Activated T-cell treated with anti-CD3 and anti-CD28 coated beads for 1 hour (primary cell): ENCODE results near the gene CD160.
"Not testable (repeated sequence)": the region's sequence is repeated elsewhere in the genome, so short reads cannot be mapped to it uniquely, and the experiment has no call there.

Experiments
- DNase-seq: peaks from one replicate; pipeline ENCODE4 v3.0.0-alpha.2; 2020; ENCODE audit warnings: low read depth

CD160 gene

GRCh38 chr1:145758575-145758974, 39.3 kb downstream of the CD160 start:
- DNase-seq: no peak

GRCh38 chr1:145759721-145760120, 40.4 kb downstream of the CD160 start:
- no peak for DNase-seq

DNA sequence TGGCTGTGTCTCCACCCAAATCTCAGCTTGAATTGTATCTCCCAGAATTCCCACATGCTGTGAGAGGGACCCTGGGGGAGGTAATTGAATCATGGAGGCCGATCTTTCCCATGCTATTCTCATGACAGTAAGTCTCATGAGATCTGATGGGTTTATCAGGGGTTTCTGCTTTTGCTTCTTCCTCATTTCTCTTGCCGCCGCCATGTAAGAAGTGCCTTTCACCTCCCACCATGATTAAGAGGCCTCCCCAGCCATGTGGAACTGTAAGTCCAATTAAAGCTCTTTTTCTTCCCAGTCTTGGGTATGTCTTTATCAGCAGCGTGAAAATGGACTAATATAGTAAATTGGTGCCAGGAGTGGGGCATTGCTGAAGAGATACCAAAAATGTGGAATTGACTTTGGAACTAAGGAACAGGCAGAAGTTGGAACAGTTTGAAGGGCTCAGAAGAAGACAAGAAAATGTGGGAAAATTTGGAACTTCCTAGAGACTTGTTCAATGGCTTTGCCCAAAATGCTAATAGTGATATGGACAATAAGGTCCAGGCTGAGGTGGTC, 41.2 kb downstream of the CD160 start:
- DNase-seq: not testable (repeated sequence)

DNA sequence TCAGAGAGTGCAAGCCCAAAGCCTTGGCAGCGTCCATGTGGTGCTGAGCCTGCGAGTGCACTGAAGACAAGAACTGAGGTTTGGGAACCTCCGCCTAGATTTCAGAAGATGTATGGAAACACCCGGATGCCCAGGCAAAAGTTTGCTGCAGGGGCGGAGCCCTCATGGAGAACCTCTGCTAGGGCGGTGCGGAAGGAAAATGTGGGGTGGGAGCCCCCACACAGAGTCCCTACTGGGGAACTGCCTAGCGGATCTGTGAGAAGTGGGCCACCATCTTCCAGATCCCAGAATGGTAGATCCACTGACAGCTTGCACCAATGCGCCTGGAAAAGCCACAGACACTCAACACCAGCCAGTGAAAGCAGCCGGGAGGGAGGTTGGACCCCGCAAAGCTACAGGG, 42.2 kb downstream of the CD160 start:
- DNase-seq: not testable (repeated sequence)

- not testable (repeated sequence) for DNase-seq
Observed at GRCh38 chr1:145762001-145762400, 42.7 kb downstream of the CD160 start.

DNA sequence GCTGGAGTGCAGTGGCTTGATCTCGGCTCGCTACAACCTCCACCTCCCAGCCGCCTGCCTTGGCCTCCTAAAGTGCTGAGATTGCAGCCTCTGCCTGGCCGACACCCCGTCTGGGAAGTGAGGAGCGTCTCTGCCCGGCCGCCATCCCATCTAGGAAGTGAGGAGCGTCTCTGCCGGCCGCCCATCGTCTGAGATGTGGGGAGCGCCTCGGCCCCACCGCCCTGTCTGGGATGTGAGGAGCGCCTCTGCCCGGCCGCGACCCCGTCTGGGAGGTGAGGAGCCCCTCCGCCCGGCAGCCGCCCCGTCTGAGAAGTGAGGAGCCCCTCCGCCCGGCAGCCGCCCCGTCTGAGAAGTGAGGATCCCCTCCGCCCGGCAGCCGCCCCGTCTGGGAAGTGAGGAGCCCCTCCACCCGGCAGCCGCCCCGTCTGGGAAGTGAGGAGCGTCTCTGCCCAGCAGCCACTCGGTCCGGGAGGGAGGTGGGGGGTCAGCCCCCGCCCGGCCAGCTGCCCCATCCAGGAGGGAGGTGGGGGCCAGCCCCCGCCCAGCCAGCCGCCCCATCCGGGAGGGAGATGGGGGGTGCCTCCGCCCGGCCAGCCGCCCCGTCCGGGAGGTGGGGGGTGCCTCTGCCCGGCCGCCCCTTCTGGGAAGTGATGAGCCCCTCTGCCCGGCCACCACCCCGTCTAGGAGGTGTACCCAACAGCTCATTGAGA, 45.1 kb downstream of the CD160 start:
- DNase-seq: not testable (repeated sequence)

DNA sequence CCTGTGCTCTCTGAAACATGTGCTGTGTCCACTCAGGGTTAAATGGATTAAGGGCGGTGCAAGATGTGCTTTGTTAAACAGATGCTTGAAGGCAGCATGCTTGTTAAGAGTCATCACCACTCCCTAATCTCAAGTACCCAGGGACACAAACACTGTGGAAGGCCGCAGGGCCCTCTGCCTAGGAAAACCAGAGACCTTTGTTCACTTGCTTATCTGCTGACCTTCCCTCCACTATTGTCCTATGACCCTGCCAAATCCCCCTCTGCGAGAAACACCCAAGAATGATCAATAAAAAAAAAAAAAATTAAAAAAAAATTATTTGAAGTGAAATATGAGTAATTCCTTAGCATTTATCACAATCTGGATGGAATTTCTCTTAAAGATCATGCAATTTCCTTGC, 45.8 kb downstream of the CD160 start:
- DNase-seq: not testable (repeated sequence)

DNA sequence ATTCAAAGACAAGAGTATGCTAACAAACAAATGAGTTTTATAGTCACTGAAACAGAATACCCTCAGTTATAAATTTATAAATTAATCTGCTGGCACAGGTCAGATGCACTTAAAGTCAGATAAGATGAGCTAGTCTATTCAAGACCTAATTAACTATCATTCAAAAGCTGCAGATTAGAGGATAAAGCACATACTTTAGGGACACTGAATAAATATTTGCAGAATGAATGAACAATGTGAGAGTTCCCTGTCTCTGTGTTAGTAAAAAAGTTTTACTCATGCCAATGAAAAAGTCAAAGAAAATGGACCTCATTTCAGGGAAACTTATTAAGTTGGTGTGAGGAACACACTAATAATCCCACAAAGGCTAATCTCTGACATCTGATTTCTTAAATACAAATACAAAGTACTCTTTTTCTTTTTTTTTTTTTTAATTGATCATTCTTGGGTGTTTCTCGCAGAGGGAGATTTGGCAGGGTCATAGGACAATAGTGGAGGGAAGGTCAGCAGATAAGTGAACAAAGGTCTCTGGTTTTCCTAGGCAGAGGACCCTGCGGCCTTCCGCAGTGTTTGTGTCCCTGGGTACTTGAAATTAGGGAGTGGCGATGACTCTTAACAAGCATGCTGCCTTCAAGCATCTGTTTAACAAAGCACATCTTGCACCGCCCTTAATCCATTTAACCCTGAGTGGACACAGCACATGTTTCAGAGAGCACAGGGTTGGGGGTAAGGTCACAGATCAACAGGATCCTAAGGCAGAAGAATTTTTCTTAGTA, 46.5 kb downstream of the CD160 start:
- not testable (repeated sequence) for DNase-seq

DNA sequence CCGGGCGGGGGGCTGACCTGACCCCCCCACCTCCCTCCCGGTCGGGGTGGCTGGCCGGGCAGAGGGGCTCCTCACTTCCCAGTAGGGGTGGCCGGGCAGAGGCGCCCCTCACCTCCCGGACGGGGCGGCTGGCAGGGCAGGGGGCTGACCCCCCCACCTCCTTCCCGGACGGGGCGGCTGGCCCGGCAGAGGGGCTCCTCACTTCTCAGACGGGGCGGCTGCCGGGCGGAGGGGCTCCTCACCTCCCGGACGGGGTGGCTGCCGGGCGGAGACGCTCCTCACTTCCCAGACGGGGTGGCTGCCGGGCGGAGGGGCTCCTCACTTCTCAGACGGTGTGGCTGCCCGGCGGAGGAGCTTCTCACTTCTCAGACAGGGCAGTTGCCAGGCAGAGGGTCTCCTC, 47.6 kb downstream of the CD160 start:
- not testable (repeated sequence) for DNase-seq

DNA sequence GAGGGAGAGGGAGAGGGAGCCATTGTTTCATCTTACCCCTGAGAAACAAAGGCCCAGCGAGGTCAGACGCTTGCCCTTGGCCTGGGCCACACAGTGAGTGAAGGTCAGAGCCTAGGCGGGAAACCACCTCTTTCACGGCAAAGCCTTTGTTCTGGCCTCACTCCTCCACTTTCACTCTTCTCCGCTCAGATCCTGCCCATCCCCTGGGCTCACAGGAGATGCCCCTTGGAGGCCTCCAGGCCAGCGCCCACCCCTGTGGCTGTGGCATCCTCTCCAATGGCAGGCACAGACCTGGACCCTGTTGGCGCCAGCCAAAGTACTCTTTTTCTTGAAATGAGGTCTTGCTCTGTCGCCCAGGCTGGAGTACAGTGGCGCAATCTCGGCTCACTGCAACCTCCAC, 48.7 kb downstream of the CD160 start:
- DNase-seq: not testable (repeated sequence)

GRCh38 chr1:145771056-145771455, 51.8 kb downstream of the CD160 start:
- no peak for DNase-seq

DNA sequence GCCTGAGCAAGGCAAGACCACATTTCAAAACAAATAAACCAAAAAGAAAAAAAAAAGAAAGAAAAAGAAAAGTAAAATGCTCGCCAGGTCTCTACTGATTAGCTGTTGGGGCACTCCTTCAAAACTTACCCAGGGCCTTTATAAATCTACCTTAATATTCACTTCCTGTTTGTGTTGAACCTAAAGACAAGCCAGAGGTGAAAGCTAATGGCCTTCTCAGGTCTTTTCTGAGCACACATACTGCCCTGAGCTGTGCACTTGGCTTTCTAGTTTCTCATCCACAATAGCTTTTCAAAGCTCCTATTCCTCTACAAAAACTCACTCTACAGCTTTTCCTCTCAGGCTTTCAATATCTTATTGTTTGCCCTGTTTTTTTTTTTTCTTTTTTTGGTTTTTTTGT, 54.1 kb downstream of the CD160 start:
- no peak for DNase-seq

DNA sequence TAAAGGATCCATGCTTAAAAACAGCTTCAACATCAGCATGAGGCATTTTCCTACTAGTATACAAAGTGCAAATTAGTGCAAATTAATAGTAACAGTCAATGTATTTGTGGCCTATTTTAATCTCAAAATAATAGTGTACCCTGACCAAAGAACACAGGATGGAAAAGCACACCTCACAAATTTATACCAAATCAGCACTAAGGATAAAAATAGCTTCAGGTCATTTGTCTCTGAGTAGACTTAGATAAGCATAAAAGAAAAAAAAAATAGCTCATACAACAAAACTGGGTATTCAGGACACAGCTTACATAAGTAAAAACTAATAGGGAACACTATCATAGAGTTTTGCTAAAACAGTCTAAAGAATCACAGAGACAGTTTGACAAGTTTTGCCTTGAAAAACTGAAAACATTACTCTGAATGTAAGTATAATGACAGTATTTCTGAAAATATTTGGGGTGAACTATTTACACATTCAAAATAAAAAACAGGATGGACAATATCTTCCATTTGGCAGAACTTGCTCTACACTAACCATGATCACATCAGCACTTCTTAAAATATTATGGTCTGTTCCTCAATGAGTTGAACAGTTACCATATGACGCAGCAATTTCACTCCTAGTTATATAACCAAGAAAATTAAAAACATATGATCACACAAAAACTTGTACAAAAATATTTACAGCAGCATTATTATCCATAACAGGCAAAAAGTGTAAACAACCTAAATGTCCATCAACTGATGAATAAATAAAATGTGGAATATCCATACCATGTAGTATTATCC, 58.3 kb downstream of the CD160 start:
- no peak for DNase-seq

GRCh38 chr1:145778146-145778540, 58.8 kb downstream of the CD160 start:
- no peak for DNase-seq

DNA sequence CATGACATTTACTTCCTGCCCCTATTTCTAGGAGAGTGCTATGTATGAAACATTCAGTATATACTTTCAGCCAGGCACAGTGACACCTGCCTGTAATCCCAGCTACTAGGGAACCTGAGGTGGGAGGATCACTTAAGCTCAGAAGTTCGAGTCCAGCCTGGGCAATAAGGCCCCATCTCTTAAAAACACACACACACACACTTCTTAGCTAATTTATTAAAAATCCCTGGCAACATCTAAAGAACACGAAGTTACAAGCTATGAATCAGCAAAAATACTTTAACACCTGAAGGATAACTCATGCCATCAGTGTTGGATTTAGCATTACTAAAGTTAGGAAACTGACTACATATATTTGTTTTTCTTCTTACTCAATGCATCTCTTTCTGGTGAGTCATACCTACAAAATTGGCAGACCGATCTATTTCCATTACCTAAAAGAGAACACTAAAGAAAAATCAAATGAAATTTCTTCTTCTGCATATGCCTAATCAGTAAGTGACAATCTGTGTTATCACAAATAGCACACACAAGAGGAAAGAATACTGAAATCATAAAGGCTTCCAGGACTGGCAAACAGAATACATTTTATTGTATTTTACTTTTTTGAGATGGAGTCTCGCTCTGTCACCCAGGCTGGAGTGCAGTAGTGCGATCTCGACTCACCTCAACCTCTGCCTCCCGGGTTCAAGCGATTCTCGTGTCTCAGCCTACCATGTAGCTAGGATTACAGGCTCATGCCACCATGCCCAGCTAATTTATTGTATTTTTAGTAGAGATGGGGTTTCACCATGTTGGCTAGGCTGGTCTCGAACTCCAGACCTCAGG, 63.2 kb downstream of the CD160 start:
- DNase-seq: no peak

DNA sequence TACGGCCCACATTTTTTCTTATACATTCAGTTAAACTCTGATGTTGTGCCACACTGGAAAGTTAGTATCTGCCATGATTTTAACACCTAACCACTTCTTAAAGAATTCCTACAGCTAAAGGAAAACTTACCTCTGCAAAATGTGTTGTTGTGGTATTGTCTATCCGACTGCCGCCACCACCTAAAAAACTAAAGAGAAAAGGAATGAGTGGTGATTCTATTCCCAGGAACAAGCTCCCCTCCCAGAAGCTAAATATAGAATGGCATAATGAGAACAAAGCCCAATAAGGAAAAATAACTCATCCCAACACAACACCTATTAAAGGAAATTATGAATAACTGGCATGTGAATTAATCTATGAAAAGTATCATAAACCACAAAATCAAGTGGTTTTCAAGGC, 65.1 kb downstream of the CD160 start:
- DNase-seq: no peak

GRCh38 chr1:145785547-145785946, 66.2 kb downstream of the CD160 start:
- no peak for DNase-seq

- no peak for DNase-seq
Observed at GRCh38 chr1:145786271-145786670, 67.0 kb downstream of the CD160 start.

- no peak for DNase-seq
Observed at GRCh38 chr1:145788580-145788979, 69.3 kb downstream of the CD160 start.
